Dedifferentiated amniotic fluid mesenchymal stem cell (primary cell): Measurements from ENCODE around the gene PSMD12.
"Not testable (repeated sequence)": the region's sequence is repeated elsewhere in the genome, so short reads cannot be mapped to it uniquely, and the experiment has no call there.

ENCODE experiments used
- DNase-seq: peaks from one replicate; pipeline ENCODE4 v3.0.0-alpha.2; 2016; ENCODE audit errors: extremely low spot score

The PSMD12 gene

GRCh38 chr17:67358612-67359011, 7.8 kb downstream of the PSMD12 start:
- no peak for DNase-seq

GRCh38 chr17:67353929-67354574, 12.3 kb downstream of the PSMD12 start:
- no peak for DNase-seq

- DNase-seq = no peak
Observed at GRCh38 chr17:67353161-67353560, 13.2 kb downstream of the PSMD12 start.

GRCh38 chr17:67349420-67349819, 17.0 kb downstream of the PSMD12 start:
- DNase-seq = no peak

- no peak for DNase-seq
Observed at GRCh38 chr17:67347826-67348225, 18.6 kb downstream of the PSMD12 start.

- no peak for DNase-seq
Observed at GRCh38 chr17:67343237-67343636, 23.1 kb downstream of the PSMD12 start.

GRCh38 chr17:67338353-67338752, 28.0 kb downstream of the PSMD12 start:
- not testable (repeated sequence) for DNase-seq

- DNase-seq = no peak
Observed at GRCh38 chr17:67336859-67337258, 29.5 kb downstream of the PSMD12 start.

GRCh38 chr17:67335245-67335835, 31.0 kb downstream of the PSMD12 start:
- no peak for DNase-seq

GRCh38 chr17:67332162-67332508, 34.2 kb downstream of the PSMD12 start:
- DNase-seq = not testable (repeated sequence)

- not testable (repeated sequence) for DNase-seq
Observed at GRCh38 chr17:67331381-67332161, 34.8 kb downstream of the PSMD12 start.

- no peak for DNase-seq
Observed at GRCh38 chr17:67328026-67328425, 38.4 kb downstream of the PSMD12 start.

GRCh38 chr17:67326959-67327745, 39.2 kb downstream of the PSMD12 start:
- DNase-seq = not testable (repeated sequence)

- DNase-seq = no peak
Observed at GRCh38 chr17:67326440-67326839, 39.9 kb downstream of the PSMD12 start.

GRCh38 chr17:67324330-67324729, 42.0 kb downstream of the PSMD12 start:
- no peak for DNase-seq

- DNase-seq = no peak
Observed at GRCh38 chr17:67323445-67323844, 42.9 kb downstream of the PSMD12 start.

- DNase-seq = no peak
Observed at GRCh38 chr17:67322042-67322787, 44.2 kb downstream of the PSMD12 start.

- DNase-seq = not testable (repeated sequence)
Observed at GRCh38 chr17:67321486-67321885, 44.9 kb downstream of the PSMD12 start.

GRCh38 chr17:67316781-67317180, 49.6 kb downstream of the PSMD12 start:
- DNase-seq = no peak

GRCh38 chr17:67315865-67316264, 50.5 kb downstream of the PSMD12 start:
- no peak for DNase-seq

GRCh38 chr17:67312265-67312664, 54.1 kb downstream of the PSMD12 start:
- DNase-seq = no peak
